ENCODE results near the gene TBPL2.
A peak's percentile ranks its signal among the peaks of the same experiment; 100 is the strongest.

Gene TBPL2

DNA sequence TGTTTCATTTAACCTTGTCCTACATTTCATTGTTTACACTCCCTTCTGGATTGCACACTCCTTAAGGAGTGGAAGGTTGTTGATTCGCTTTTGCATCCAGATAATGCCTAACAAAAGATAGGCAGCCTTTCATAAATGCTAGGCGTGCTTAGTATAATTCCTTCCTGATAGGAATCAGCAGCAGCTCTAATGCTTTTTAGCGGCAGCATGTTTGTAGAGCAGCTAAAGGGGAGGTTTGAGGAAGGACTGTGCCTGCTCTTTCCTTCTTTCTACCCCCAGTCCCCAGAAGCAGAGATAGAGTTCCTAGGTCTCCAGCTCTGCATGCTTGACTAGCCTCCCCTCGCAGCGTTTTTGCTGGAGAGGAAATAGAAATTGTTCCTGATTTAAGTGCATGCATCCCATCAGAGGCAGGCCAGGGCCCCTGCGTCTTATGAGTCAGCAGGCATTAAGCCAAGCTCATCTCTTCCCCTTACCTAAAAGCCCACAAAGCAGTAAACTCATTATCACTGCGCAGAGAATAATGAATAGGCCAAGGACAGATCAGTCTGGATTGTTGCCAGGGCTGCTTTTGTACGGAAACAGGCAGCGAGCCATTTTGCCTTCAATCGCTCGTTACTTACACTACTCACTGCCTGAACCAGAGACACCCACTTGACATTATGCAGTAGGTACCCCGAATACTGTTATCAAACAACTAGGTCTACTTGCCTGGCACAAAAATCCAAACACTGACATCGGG is 14.0 kb upstream of the TBPL2 start:
- H3K4me1 ChIP-seq (ENCODE audit: control insufficient read depth, insufficient read depth, low read length): peaks cover 26% of the 10 kb centered on the region
- H3K36me3 ChIP-seq (ENCODE audit: insufficient read depth, low read length): no peaks in the 10 kb centered on the region

DNA sequence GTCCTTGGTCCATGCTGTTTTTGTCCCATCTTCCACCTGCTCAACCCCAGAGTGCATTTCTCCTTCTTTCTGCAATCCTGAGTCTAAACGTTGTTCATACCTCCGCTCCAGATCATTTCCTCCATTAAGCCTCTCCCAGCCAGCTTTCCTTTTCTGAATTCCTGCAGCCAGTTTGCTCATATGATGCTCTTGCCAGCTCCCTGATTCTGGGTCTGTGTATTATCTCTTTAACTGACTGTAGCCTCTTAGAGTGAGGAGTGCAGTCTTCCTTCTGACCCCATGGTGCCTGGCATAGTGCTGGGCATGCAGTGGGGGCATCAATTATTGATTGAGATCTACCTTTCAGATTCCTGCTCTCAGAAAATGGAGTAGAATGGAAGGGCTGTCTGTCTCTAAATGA is 11.5 kb upstream of the TBPL2 start:
- no peaks in the 10 kb centered on the region for H3K9me3 ChIP-seq (replicated peaks; ENCODE audit: low read length)

More for the DNA sequence above, 14.0 kb upstream of the TBPL2 start:
- Histone ChIP-seq H3K9me3 (replicated peaks; ENCODE audit: low read length) (no peaks in the 10 kb centered on the region), H3K9ac (ENCODE audit: low read depth, low read length) (no peak overlapping the region), H3K4me3 (ENCODE audit: low read length) (no peak overlapping the region), H3K27me3 (ENCODE audit: control insufficient read depth, insufficient read depth, low read length) (no peaks in the 10 kb centered on the region), H3K4me2 (ENCODE audit: low read length) (no peak overlapping the region)

DNA sequence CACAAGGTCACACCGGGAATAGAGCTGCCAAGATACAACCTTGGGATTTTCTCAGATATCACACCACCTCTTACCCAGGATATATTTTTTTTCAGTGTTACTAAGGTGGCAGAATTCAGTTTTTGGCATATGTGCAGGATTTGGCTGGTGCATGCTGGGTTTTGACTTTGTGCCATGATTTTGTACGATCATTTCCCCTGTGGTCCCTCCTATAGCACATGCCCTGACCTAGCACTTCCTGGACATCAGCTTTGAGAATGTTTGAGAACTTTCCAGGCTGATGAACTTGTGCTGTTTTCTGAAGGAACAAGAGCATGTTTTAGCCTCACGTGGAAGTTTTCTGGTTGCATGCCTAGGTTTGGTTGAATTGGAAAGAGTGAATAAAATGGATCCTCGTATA is 11.0 kb upstream of the TBPL2 start:
- Histone ChIP-seq H3K27me3 (ENCODE audit: control insufficient read depth, insufficient read depth, low read length) (no peaks in the 10 kb centered on the region), H3K4me3 (ENCODE audit: low read length) (no peak overlapping the region)

More for the DNA sequence above, 11.5 kb upstream of the TBPL2 start:
- Histone ChIP-seq H3K9ac (ENCODE audit: low read depth, low read length) (no peak overlapping the region), H3K4me2 (ENCODE audit: low read length) (no peak overlapping the region), H3K27me3 (ENCODE audit: control insufficient read depth, insufficient read depth, low read length) (no peaks in the 10 kb centered on the region), H3K36me3 (ENCODE audit: insufficient read depth, low read length) (no peaks in the 10 kb centered on the region), H3K4me3 (ENCODE audit: low read length) (no peak overlapping the region), H3K4me1 (ENCODE audit: control insufficient read depth, insufficient read depth, low read length) (peaks cover 31% of the 10 kb centered on the region)

DNA sequence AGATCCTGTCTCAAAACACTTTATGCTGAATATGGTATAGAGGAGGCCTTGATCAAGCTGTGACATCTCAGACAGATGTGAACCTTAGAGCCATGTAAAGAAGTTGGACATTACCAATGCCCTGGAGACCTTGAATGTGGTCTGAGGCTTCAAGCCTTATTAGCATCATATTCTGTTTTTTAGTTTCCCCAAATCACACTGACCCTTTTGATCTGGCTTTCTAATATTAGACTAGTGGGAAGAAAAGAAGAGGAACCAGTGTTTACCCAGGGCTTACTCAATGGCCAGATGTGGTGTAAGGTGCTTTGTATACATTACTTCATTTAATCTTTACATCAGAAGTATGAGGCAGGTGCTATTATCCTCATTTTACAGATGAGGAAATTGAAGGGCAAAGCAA is 10.6 kb upstream of the TBPL2 start:
- Histone ChIP-seq H3K4me2 (ENCODE audit: low read length) (no peak overlapping the region), H3K4me1 (ENCODE audit: control insufficient read depth, insufficient read depth, low read length) (peaks cover 39% of the 10 kb centered on the region), H3K27me3 (ENCODE audit: control insufficient read depth, insufficient read depth, low read length) (no peaks in the 10 kb centered on the region), H3K9ac (ENCODE audit: low read depth, low read length) (no peak overlapping the region), H3K9me3 (replicated peaks; ENCODE audit: low read length) (no peaks in the 10 kb centered on the region), H3K4me3 (ENCODE audit: low read length) (no peak overlapping the region), H3K36me3 (ENCODE audit: insufficient read depth, low read length) (no peaks in the 10 kb centered on the region)

More for the DNA sequence above, 11.0 kb upstream of the TBPL2 start:
- Histone ChIP-seq H3K9ac (ENCODE audit: low read depth, low read length) (no peak overlapping the region), H3K9me3 (replicated peaks; ENCODE audit: low read length) (no peaks in the 10 kb centered on the region), H3K4me1 (ENCODE audit: control insufficient read depth, insufficient read depth, low read length) (peaks cover 37% of the 10 kb centered on the region), H3K4me2 (ENCODE audit: low read length) (no peak overlapping the region), H3K36me3 (ENCODE audit: insufficient read depth, low read length) (no peaks in the 10 kb centered on the region)

DNA sequence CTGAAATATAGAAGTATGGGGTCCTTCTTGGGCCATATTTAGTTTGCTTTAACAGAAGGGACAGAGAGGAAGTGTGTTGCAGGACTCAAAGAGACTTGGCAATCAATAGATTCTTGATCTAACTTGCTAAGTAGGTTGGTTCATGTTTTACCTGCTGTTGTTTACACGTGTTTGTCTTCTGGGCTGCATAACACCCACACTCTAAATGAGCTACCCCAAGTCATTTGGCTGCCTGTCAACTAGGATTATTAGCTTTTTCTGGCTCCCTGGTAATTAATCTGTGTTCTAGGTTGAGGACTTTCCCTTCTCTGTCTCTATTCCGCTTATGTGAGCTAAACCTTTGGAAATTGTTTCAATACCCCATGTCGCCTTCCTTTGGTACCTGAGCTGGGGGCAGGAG is 10.1 kb upstream of the TBPL2 start:
- Histone ChIP-seq H3K9ac (ENCODE audit: low read depth, low read length) (no peak overlapping the region), H3K4me1 (ENCODE audit: control insufficient read depth, insufficient read depth, low read length) (peaks cover 39% of the 10 kb centered on the region), H3K36me3 (ENCODE audit: insufficient read depth, low read length) (no peaks in the 10 kb centered on the region)

DNA sequence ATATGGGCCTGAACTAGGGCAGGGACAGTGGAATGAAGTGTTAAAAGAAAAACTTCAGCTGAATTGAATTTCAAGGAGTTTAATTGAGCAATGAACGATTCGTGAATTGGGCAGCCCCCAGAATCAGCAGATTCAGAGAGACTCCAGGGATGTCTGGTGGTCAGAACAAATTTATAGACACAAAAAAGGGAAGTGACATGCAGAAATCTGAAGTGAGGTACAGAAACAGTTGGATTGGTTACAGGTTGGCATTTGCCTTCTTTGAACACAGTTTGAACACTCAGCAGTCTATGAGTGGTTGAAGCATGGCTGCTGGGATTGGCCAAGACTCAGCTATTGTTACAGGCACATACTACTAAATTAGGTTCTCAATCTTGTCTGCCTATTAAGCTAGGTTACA is 9.7 kb upstream of the TBPL2 start:
- no peak overlapping the region for H3K4me2 ChIP-seq (ENCODE audit: low read length)
- no peaks in the 10 kb centered on the region for H3K9me3 ChIP-seq (replicated peaks; ENCODE audit: low read length)
- no peaks in the 10 kb centered on the region for H3K36me3 ChIP-seq (ENCODE audit: insufficient read depth, low read length)
- peaks cover 39% of the 10 kb centered on the region for H3K4me1 ChIP-seq (ENCODE audit: control insufficient read depth, insufficient read depth, low read length)
- H3K9ac ChIP-seq (ENCODE audit: low read depth, low read length): no peak overlapping the region
- no peaks in the 10 kb centered on the region for H3K27me3 ChIP-seq (ENCODE audit: control insufficient read depth, insufficient read depth, low read length)
- H3K4me3 ChIP-seq (ENCODE audit: low read length): no peak overlapping the region

More for the DNA sequence above, 10.1 kb upstream of the TBPL2 start:
- Histone ChIP-seq H3K9me3 (replicated peaks; ENCODE audit: low read length) (no peaks in the 10 kb centered on the region), H3K27me3 (ENCODE audit: control insufficient read depth, insufficient read depth, low read length) (no peaks in the 10 kb centered on the region), H3K4me3 (ENCODE audit: low read length) (no peak overlapping the region), H3K4me2 (ENCODE audit: low read length) (no peak overlapping the region)

DNA sequence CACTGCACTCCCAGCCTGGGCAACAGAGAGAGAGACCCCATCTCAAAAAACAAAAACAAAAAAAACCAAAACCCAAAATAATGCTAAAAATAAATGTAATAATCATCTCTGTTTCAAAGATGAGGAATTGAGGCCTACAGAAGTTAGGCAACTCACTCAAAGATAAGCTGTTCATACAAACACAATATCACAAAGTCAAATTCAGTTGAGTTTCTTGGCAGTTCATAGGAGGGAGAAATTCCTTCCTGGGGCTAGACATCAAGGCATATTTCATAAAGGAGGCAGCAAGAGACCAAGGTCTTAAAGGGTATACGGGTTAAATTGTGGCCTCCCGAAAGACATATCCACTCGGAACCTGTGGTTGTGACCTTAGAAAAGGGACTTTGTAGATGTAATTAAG is 8.7 kb upstream of the TBPL2 start:
- H3K4me1 ChIP-seq (ENCODE audit: control insufficient read depth, insufficient read depth, low read length): peaks cover 32% of the 10 kb centered on the region
- no peaks in the 10 kb centered on the region for H3K36me3 ChIP-seq (ENCODE audit: insufficient read depth, low read length)
- H3K9ac ChIP-seq (ENCODE audit: low read depth, low read length): no peak overlapping the region
- no peaks in the 10 kb centered on the region for H3K27me3 ChIP-seq (ENCODE audit: control insufficient read depth, insufficient read depth, low read length)
- H3K9me3 ChIP-seq (replicated peaks; ENCODE audit: low read length): no peaks in the 10 kb centered on the region
- no peak overlapping the region for H3K4me3 ChIP-seq (ENCODE audit: low read length)
- no peak overlapping the region for H3K4me2 ChIP-seq (ENCODE audit: low read length)

DNA sequence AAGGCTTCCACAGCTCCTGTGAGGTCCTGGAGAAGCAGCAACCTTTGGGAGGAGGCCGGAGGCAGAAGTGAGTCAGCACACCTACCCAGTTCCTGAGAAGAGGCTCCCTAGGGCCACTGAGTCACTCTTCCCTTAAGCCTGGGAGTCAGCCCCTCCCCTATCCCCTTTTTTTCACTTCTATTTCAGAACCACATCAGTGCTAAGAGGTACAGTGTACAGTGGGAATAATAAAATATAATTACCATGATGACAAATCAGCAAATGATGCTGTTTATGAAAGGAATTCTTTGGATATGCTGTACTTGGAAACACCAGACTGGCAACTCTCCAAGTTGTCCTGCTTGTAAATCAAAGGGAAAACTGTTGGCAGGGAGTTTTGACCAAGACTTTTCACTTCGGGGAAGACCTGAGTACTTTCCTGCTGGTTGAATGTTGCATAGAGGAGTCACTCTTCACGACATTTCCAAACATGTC is 7.8 kb upstream of the TBPL2 start:
- Histone ChIP-seq H3K9me3 (replicated peaks; ENCODE audit: low read length) (no peaks in the 10 kb centered on the region), H3K4me1 (ENCODE audit: control insufficient read depth, insufficient read depth, low read length) (peaks cover 31% of the 10 kb centered on the region), H3K4me3 (ENCODE audit: low read length) (peak overlapping the region; percentile 2), H3K27me3 (ENCODE audit: control insufficient read depth, insufficient read depth, low read length) (no peaks in the 10 kb centered on the region), H3K4me2 (ENCODE audit: low read length) (peak overlapping the region; percentile 47), H3K36me3 (ENCODE audit: insufficient read depth, low read length) (no peaks in the 10 kb centered on the region), H3K9ac (ENCODE audit: low read depth, low read length) (no peak overlapping the region)

DNA sequence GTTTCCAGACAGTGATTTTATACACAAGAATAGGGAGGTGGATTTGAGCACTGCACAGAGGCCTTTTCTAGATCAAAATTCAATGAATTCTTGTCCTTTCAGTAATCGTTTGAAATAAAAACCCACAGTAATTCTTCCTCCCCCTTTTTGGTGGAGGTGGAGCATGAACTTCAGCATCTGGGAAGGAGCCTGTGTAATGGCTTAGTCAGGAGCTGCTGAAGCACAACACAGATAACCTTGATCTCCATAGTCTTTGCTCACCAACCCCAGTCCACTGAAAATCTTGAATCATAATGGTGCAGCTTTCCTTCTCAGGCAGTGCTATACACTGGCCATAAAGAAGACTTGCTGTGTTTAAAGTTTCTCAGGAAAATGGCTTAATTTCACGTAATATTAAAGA is 6.4 kb upstream of the TBPL2 start:
- Histone ChIP-seq H3K9me3 (replicated peaks; ENCODE audit: low read length) (no peaks in the 10 kb centered on the region), H3K4me3 (ENCODE audit: low read length) (no peak overlapping the region), H3K36me3 (ENCODE audit: insufficient read depth, low read length) (no peaks in the 10 kb centered on the region), H3K4me2 (ENCODE audit: low read length) (peak overlapping the region; percentile 53), H3K27me3 (ENCODE audit: control insufficient read depth, insufficient read depth, low read length) (no peaks in the 10 kb centered on the region), H3K4me1 (ENCODE audit: control insufficient read depth, insufficient read depth, low read length) (peaks cover 31% of the 10 kb centered on the region), H3K9ac (ENCODE audit: low read depth, low read length) (peak overlapping the region; percentile 31)

DNA sequence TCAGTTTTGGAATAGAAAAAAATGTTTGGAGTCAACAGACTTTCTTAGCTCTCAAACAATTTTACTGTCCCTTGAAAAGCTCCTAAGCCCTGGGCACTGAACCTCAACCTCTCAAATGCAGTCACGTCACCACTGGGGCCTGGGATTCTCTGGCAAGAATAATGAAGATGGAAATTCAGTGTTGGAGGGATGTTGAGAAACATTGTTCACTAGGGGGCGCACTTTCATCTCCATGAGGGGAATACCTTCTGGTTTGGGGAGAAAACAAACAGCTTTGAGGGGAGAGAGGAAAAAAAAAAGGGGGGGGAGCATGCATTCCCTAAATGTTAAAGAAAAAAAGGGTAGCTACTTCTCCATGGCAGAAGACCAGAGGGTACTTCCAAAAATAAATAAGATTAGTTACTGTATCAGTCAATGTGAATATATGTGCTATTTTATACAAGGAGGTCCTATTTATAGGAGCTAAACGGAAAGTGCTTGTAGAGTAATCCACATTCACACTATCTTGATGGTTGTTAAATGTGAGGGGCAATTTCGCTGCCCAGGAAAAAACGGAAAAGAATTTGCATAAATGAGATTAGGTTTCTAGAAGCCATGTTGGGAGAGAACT is 5.8 kb upstream of the TBPL2 start:
- H3K9me3 ChIP-seq (replicated peaks; ENCODE audit: low read length): no peaks in the 10 kb centered on the region
- peak overlapping the region; percentile 31 for H3K9ac ChIP-seq (ENCODE audit: low read depth, low read length)
- peaks cover 26% of the 10 kb centered on the region for H3K4me1 ChIP-seq (ENCODE audit: control insufficient read depth, insufficient read depth, low read length)
- H3K4me2 ChIP-seq (ENCODE audit: low read length): peak overlapping the region; percentile 53
- no peak overlapping the region for H3K4me3 ChIP-seq (ENCODE audit: low read length)
- H3K36me3 ChIP-seq (ENCODE audit: insufficient read depth, low read length): no peaks in the 10 kb centered on the region
- no peaks in the 10 kb centered on the region for H3K27me3 ChIP-seq (ENCODE audit: control insufficient read depth, insufficient read depth, low read length)

DNA sequence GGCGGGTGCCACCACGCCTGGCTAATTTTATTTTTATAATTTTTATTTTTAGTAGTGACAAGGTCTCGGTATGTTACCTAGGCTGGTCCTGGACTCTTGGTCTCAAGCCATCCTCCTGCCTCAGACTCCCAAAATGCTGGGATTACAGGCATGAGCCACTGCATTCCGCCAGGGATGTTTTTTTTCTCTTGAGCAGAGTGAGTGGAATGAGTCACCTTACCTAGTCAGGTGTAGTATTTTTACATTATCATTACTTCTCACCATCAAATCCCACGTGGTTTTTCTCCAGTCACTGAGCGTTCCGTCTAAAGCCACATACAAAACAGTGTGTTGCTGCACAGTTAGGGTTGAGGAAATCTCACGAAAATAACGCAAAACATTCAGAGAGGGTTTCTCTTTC is 870 bp upstream of the TBPL2 start:
- Histone ChIP-seq H3K4me3 (ENCODE audit: low read length) (no peak overlapping the region), H3K36me3 (ENCODE audit: insufficient read depth, low read length) (no peaks in the 10 kb centered on the region), H3K4me1 (ENCODE audit: control insufficient read depth, insufficient read depth, low read length) (peaks cover 1% of the 10 kb centered on the region), H3K4me2 (ENCODE audit: low read length) (no peak overlapping the region), H3K9me3 (replicated peaks; ENCODE audit: low read length) (no peaks in the 10 kb centered on the region), H3K9ac (ENCODE audit: low read depth, low read length) (no peak overlapping the region), H3K27me3 (ENCODE audit: control insufficient read depth, insufficient read depth, low read length) (peaks cover 16% of the 10 kb centered on the region)
